Measurements from ENCODE around the gene SLITRK5.

The SLITRK5 gene

GRCh38 chr13:87669379-87669978 is 1.7 kb upstream of the SLITRK5 start:
- DNase-seq (ENCODE audit: low read depth in 2 of 2) = peak; percentile 20 to 31
- no peak overlapping the region for H3K4me3 ChIP-seq (replicated peaks in 1 of 2; ENCODE audit: low read depth in 2 of 2, low read length in 2 of 2)
- peak; percentile 53 for TF ChIP-seq CTCF (IDR thresholded peaks at IDR 0.05; ENCODE audit: low read depth, low read length)

DNA sequence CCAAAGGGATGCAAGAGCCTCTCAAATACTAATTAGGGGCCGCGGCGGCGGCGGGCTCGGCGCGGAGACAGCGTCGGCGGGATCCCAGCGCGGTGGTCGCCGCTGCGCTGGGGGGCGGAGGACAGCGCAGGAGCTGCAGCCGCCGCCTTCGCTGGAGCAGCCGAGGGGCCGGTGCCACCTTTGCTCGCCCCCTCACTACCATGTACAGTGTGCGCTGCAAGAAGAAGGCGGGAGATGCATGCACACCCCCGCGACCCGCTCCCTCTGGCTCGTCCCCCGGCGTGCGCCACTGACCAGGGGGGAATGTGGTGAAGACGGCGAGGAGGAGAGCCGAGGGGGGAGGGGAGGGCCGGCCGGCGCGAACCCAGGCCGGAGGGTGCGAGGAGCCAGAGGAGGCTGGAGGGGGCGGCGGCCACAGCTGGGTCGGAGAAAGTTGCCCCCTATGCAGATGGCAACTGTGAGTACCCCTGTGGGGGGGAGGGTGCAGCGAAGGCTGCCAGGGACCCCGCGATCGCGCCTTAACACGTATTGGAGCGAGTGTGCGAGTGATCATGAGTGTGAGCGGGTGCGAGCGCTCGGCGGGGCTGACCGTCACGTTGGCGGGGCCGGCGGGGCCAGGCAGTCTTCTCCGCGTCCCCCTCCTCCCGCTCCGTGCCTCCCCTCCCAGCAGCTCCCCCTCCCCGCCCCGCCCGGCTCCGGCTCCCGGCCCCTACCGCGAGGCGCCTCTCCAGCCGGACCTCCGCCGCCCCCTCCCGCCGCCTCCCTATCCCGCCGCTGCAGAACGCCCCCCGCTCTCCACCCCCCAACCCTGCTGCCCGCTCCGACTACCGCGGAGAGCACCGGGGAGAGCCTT is 808 bp downstream of the SLITRK5 start:
- peak overlapping the region; percentile 26 to 37 for H3K4me3 ChIP-seq (replicated peaks in 1 of 2; ENCODE audit: low read depth in 2 of 2, low read length in 2 of 2)
- no peak for DNase-seq (ENCODE audit: low read depth in 2 of 2)
- TF ChIP-seq CTCF (IDR thresholded peaks at IDR 0.05; ENCODE audit: low read depth, low read length) = no peak

- DNase-seq (ENCODE audit: low read depth in 2 of 2) = no peak
- no peak overlapping the region for H3K4me3 ChIP-seq (replicated peaks in 1 of 2; ENCODE audit: low read depth in 2 of 2, low read length in 2 of 2)
- no peak for TF ChIP-seq CTCF (IDR thresholded peaks at IDR 0.05; ENCODE audit: low read depth, low read length)
Measured at GRCh38 chr13:87674247-87674738, 3.1 kb downstream of the SLITRK5 start.

GRCh38 chr13:87675851-87676250 is 4.7 kb downstream of the SLITRK5 start:
- no peak for DNase-seq (ENCODE audit: low read depth in 2 of 2)
- no peak for TF ChIP-seq CTCF (IDR thresholded peaks at IDR 0.05; ENCODE audit: low read depth, low read length)
- no peak overlapping the region for H3K4me3 ChIP-seq (replicated peaks in 1 of 2; ENCODE audit: low read depth in 2 of 2, low read length in 2 of 2)

GRCh38 chr13:87676254-87677042 is 5.3 kb downstream of the SLITRK5 start:
- no peak for DNase-seq (ENCODE audit: low read depth in 2 of 2)
- no peak overlapping the region for H3K4me3 ChIP-seq (replicated peaks in 1 of 2; ENCODE audit: low read depth in 2 of 2, low read length in 2 of 2)
- TF ChIP-seq CTCF (IDR thresholded peaks at IDR 0.05; ENCODE audit: low read depth, low read length) = no peak

- no peak for DNase-seq (ENCODE audit: low read depth in 2 of 2)
- H3K4me3 ChIP-seq (replicated peaks in 1 of 2; ENCODE audit: low read depth in 2 of 2, low read length in 2 of 2) = no peak overlapping the region
- no peak for TF ChIP-seq CTCF (IDR thresholded peaks at IDR 0.05; ENCODE audit: low read depth, low read length)
Measured at GRCh38 chr13:87677043-87677495, 5.9 kb downstream of the SLITRK5 start.

Measured in cardiac fibroblast (primary cell).